Muscle of back (tissue), 11 donors: Measurements from ENCODE around the gene GVQW3. TPM values are rescaled to one million over a fixed set of nuclear protein-coding genes. Genes with fewer than 3 reads are reported as not detected.

ENCODE experiments used
- DNase-seq, 3 donors: peaks; one replicate each; pipeline versions ENCODE4 v3.0.0 to v3.0.0-alpha.2; 2013
- polyA plus RNA-seq, 10 donors: library from polyadenylated mRNA; unstranded; fragments of 120-200 nt; gene quantifications; one replicate each; pipeline ENCODE4 v1.2.1, GENCODE V29; 2013; ENCODE audit not compliant: insufficient read length in 10 of 10

Gene GVQW3
- polyA plus RNA-seq, 10 donors: 2.4 to 7.0 (median 3.7) TPM

- DNase-seq: peak; percentile 99 to 100 (median 100)
Measured at GRCh38 chr11:76444384-76445120, 63.4 kb downstream of the GVQW3 start, which contains the start of gene EMSY. Gene EMSY, plus strand, starts transcription at chr11:76445018. Its CDS starts 1,921 bp downstream, at chr11:76446939.

GRCh38 chr11:76445121-76446084 is 64.3 kb downstream of the GVQW3 start:
- peak; percentile 81 to 93 (median 85) for DNase-seq

- DNase-seq: no peak
Measured at GRCh38 chr11:76448506-76448905, 67.4 kb downstream of the GVQW3 start.

DNA sequence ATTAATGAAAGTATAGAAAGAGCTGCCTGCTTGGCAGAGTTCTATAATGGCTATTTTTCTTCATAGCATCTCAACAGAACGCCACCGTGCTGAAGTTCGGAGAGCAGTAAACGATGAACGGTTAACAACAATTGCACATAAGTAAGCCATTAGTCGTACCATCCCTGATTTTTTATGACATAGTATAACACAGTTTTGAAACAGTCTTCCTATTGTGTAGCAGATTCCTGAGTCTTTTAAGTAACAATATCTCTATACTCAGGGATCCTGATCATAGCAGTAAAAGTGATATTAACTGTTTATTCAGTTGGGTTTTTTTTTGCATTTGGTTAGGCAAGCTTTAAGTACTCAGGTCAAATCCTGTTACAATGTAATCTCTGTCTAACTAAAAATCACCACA is 72.1 kb downstream of the GVQW3 start:
- no peak for DNase-seq

GRCh38 chr11:76455331-76455730 is 74.2 kb downstream of the GVQW3 start:
- peak in 1 of 3 donors; percentile 31 for DNase-seq

DNA sequence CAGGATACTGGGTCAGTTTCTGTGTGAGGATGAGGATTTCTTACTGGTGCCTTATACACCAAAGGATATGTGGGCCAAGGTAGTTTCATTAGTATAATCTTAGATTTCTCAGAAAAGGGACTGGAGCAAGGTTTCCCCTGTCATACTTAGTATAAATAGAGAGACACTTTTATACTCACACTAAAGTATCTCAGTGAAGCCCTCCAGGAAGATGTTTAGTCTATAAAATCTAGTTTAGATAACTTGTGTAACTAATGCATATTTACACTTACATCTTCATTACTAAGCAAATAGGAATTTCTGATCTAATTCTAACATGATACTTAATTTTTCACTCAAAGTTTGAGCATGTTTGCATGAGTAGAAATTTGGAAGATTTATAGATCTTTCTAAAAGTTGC is 74.8 kb downstream of the GVQW3 start:
- no peak for DNase-seq

- DNase-seq: no peak
Measured at GRCh38 chr11:76456571-76456970, 75.4 kb downstream of the GVQW3 start.

Other genes with a start within 250 kb of the GVQW3 start
- gene WNT11, start 174.8 kb upstream of the GVQW3 start, polyA plus RNA-seq: 10 to 100 TPM in 8 of 10 donors, 1 to 10 TPM in 2; 8.4 to 25.2 (median 12.6) TPM
- 10 to 100 TPM; 51.1 to 71.5 (median 63.4) TPM for gene THAP12, start 191 bp upstream of the GVQW3 start, polyA plus RNA-seq
- gene EMSY, start 63.7 kb downstream of the GVQW3 start, polyA plus RNA-seq: 10 to 100 TPM; 11.7 to 21.2 (median 15.5) TPM